Common myeloid progenitor, CD34-positive (primary cell): ENCODE results near the gene GRAMD1B.

Experiments used
- CTCF ChIA-PET: fragments of 350-600 bp; sonication (Branson Sonifier 250); formaldehyde crosslinking; loops from one replicate; lab custom pipeline; 2021; ENCODE audit warnings: antibody characterized with exemption; lab: Charles Lee
- POLR2A ChIA-PET: fragments of 350-600 bp; sonication (Branson Sonifier 250); formaldehyde crosslinking; loops from one replicate; lab custom pipeline; 2021; ENCODE audit warnings: antibody characterized with exemption; lab: Charles Lee
- DNase-seq, 3 donors: peaks; one replicate each; pipeline versions ENCODE4 v3.0.0 to v3.0.0-alpha.2; 2013
- H3K27ac ChIP-seq, 2 experiments: 1 replicate in 1 of 2; 2 replicates in 1 of 2; pipeline ENCODE4 v1.7.0; 2013; ENCODE audit warnings: inconsistent platforms in 2 of 2, low read length in 2 of 2, mild to moderate bottlenecking in 2 of 2, low read depth in 1 of 2, moderate library complexity in 1 of 2; ENCODE audit not compliant: severe bottlenecking in 2 of 2, insufficient read depth in 1 of 2, poor library complexity in 1 of 2
- H3K27me3 ChIP-seq, 5 experiments: replicated peaks in 2 of 5; 1 replicate in 3 of 5; 2 replicates in 2 of 5; pipeline versions ENCODE4 v1.6.1 to v1.7.0; 2013; ENCODE audit warnings: low read length in 4 of 5, mild to moderate bottlenecking in 2 of 5, moderate library complexity in 2 of 5, inconsistent platforms in 1 of 5; ENCODE audit not compliant: insufficient read depth in 5 of 5, control insufficient read depth in 4 of 5
- H3K36me3 ChIP-seq, 4 experiments: 1 replicate in 2 of 4; 2 replicates in 2 of 4; pipeline versions ENCODE4 v1.6.1 to v1.7.0; 2013; ENCODE audit warnings: low read length in 3 of 4, control low read depth in 1 of 4, mild to moderate bottlenecking in 1 of 4; ENCODE audit not compliant: control insufficient read depth in 4 of 4, insufficient read depth in 4 of 4
- H3K4me1 ChIP-seq, 4 experiments: 1 replicate in 3 of 4; 2 replicates in 1 of 4; pipeline versions ENCODE4 v1.6.1 to v1.7.1; 2013; ENCODE audit warnings: low read length in 3 of 4, mild to moderate bottlenecking in 3 of 4, control low read depth in 1 of 4, inconsistent platforms in 1 of 4, moderate library complexity in 1 of 4; ENCODE audit not compliant: control insufficient read depth in 4 of 4, insufficient read depth in 4 of 4; ENCODE audit errors: control extremely low read depth in 1 of 4
- H3K4me3 ChIP-seq, 7 experiments: 1 replicate in 4 of 7; 2 replicates in 3 of 7; pipeline versions ENCODE4 v1.5.1 to v1.7.0; 2013; ENCODE audit warnings: mild to moderate bottlenecking in 7 of 7, low read length in 6 of 7, moderate library complexity in 6 of 7, inconsistent platforms in 2 of 7, low read depth in 2 of 7, control low read depth in 1 of 7; ENCODE audit not compliant: insufficient read depth in 4 of 7, control insufficient read depth in 1 of 7; ENCODE audit errors: extremely low read depth in 1 of 7
- H3K9me3 ChIP-seq, 5 experiments: 1 replicate in 4 of 5; 2 replicates in 1 of 5; pipeline versions ENCODE4 v1.6.1 to v1.7.1; 2013; ENCODE audit warnings: low read length in 4 of 5, mild to moderate bottlenecking in 2 of 5, inconsistent platforms in 1 of 5, low read depth in 1 of 5, moderate library complexity in 1 of 5; ENCODE audit not compliant: control insufficient read depth in 4 of 5, insufficient read depth in 2 of 5; ENCODE audit errors: control extremely low read depth in 1 of 5
- WGBS: methylation state at CpG from one replicate; pipeline ENCODE4 v1.1.5; 2013; ENCODE audit not compliant: insufficient coverage; 5-methylcytosine and 5-hydroxymethylcytosine counted together

Gene GRAMD1B

GRCh38 chr11:123388640-123389039 lies 41.4 kb upstream of the GRAMD1B start:
- WGBS, result 100% methylated on average over 1 of the region's 4 CpGs
- no peak overlapping the region for H3K27ac ChIP-seq
- no peaks in the 10 kb centered on the region for H3K9me3 ChIP-seq
- H3K4me1 ChIP-seq, result no peaks in the 10 kb centered on the region
- POLR2A ChIA-PET, result no interaction called here
- peaks cover 0 to 3% (median 0%) of the 10 kb centered on the region in 5 experiments for H3K27me3 ChIP-seq
- H3K4me3 ChIP-seq, result no peak overlapping the region
- H3K36me3 ChIP-seq, result no peaks in the 10 kb centered on the region
- CTCF ChIA-PET, result no interaction called here
- DNase-seq, result no peak

- H3K4me3 ChIP-seq, result no peak overlapping the region
- H3K27ac ChIP-seq, result no peak overlapping the region
- no peaks in the 10 kb centered on the region for H3K36me3 ChIP-seq
- no peak for DNase-seq
- no peaks in the 10 kb centered on the region for H3K9me3 ChIP-seq
- POLR2A ChIA-PET, result no interaction called here
- 75% methylated on average over 1 of the region's 4 CpGs for WGBS
- H3K27me3 ChIP-seq, result peaks cover 0 to 3% (median 0%) of the 10 kb centered on the region in 5 experiments
- no peaks in the 10 kb centered on the region for H3K4me1 ChIP-seq
- CTCF ChIA-PET, result interaction anchor here (1.2 to 1.6 kb wide), 3 partner anchors 17 to 85 kb away, joined by 3 to 5 read pairs (median 4); no protein-coding TSS in a partner anchor
Observed at GRCh38 chr11:123390146-123390545, 39.9 kb upstream of the GRAMD1B start.

GRCh38 chr11:123391646-123392348 lies 38.3 kb upstream of the GRAMD1B start:
- peaks cover 0 to 3% (median 0%) of the 10 kb centered on the region in 5 experiments for H3K27me3 ChIP-seq
- ChIA-PET POLR2A (no interaction called here), CTCF (interaction anchor here (1.2 to 1.6 kb wide), 2 partner anchors 16 to 24 kb away, joined by 4 to 5 read pairs; no protein-coding TSS in a partner anchor)
- no peaks in the 10 kb centered on the region for H3K36me3 ChIP-seq
- WGBS, result 92% methylated on average over 3 of the region's 6 CpGs
- no peaks in the 10 kb centered on the region for H3K9me3 ChIP-seq
- H3K4me1 ChIP-seq, result no peaks in the 10 kb centered on the region
- no peak for DNase-seq
- H3K4me3 ChIP-seq, result no peak overlapping the region
- H3K27ac ChIP-seq, result no peak overlapping the region

GRCh38 chr11:123392431-123392830 lies 37.6 kb upstream of the GRAMD1B start:
- ChIA-PET CTCF (interaction anchor here (1.1 kb wide), 1 partner anchor 47 kb away, joined by 3 read pairs; no protein-coding TSS in a partner anchor), POLR2A (no interaction called here)
- Histone ChIP-seq H3K36me3 (no peaks in the 10 kb centered on the region), H3K9me3 (no peaks in the 10 kb centered on the region), H3K27me3 (peaks cover 0 to 3% (median 0%) of the 10 kb centered on the region in 5 experiments), H3K4me3 (no peak overlapping the region), H3K4me1 (no peaks in the 10 kb centered on the region), H3K27ac (no peak overlapping the region)
- no peak for DNase-seq

- no peak overlapping the region for H3K4me3 ChIP-seq
- no peak for DNase-seq
- WGBS, result no CpG with 5 or more reads among the region's 3 CpGs
- POLR2A ChIA-PET, result no interaction called here
- H3K36me3 ChIP-seq, result no peaks in the 10 kb centered on the region
- no peaks in the 10 kb centered on the region for H3K9me3 ChIP-seq
- no peaks in the 10 kb centered on the region for H3K4me1 ChIP-seq
- no peak overlapping the region for H3K27ac ChIP-seq
- CTCF ChIA-PET, result interaction anchor here (1.1 kb wide), 1 partner anchor 46 kb away, joined by 3 read pairs; no protein-coding TSS in a partner anchor
- peaks cover 0 to 3% (median 0%) of the 10 kb centered on the region in 5 experiments for H3K27me3 ChIP-seq
Observed at GRCh38 chr11:123392844-123393243, 37.2 kb upstream of the GRAMD1B start.

GRCh38 chr11:123393312-123393927 lies 36.6 kb upstream of the GRAMD1B start:
- H3K9me3 ChIP-seq, result no peaks in the 10 kb centered on the region
- no peak overlapping the region for H3K4me3 ChIP-seq
- CTCF ChIA-PET, result interaction anchor here (1.1 kb wide), 1 partner anchor 46 kb away, joined by 3 read pairs; no protein-coding TSS in a partner anchor
- H3K4me1 ChIP-seq, result no peaks in the 10 kb centered on the region
- H3K27me3 ChIP-seq, result peaks cover 0 to 3% (median 0%) of the 10 kb centered on the region in 5 experiments
- POLR2A ChIA-PET, result no interaction called here
- DNase-seq, result no peak
- WGBS, result 88% methylated on average over 6 of the region's 6 CpGs
- no peaks in the 10 kb centered on the region for H3K36me3 ChIP-seq
- no peak overlapping the region for H3K27ac ChIP-seq

- ChIA-PET CTCF (interaction anchor here (0.7 to 7.8 kb wide), 2 partner anchors 31 to 73 kb away, joined by 3 to 190 read pairs; no protein-coding TSS in a partner anchor), POLR2A (no interaction called here)
- Histone ChIP-seq H3K9me3 (no peaks in the 10 kb centered on the region), H3K4me1 (peaks cover 0 to 10% (median 3%) of the 10 kb centered on the region in 4 experiments), H3K27ac (no peak overlapping the region), H3K4me3 (no peak overlapping the region), H3K36me3 (no peaks in the 10 kb centered on the region), H3K27me3 (peaks cover 0 to 7% (median 0%) of the 10 kb centered on the region in 5 experiments)
- 94% methylated on average over 7 of the region's 7 CpGs for WGBS
- no peak for DNase-seq
Observed at GRCh38 chr11:123404676-123405075, 25.4 kb upstream of the GRAMD1B start.
